OCI-LY7 (cell line): ENCODE measurements around the gene KIFC3. TPM values are rescaled to one million over a fixed set of nuclear protein-coding genes. Genes with fewer than 3 reads are reported as not detected.

Source experiments
- BruUV-seq: library from RNA; stranded (reverse); fragments of 400-500 nt; replicated peaks from 2 replicates; lab custom pipeline; 2021; lab: Mats Ljungman, UMichigan
- CTCF ChIA-PET: fragments of 300-600 bp; sonication (Branson Sonifier 250); formaldehyde crosslinking; loops from one replicate; lab custom pipeline; 2022; ENCODE audit warnings: antibody characterized with exemption; ENCODE audit not compliant: unreplicated experiment; lab: Charles Lee
- POLR2A ChIA-PET: fragments of 300-600 bp; sonication (Branson Sonifier 250); formaldehyde crosslinking; loops from one replicate; lab custom pipeline; 2022; ENCODE audit warnings: antibody characterized with exemption; lab: Charles Lee
- DNase-seq: peaks from one replicate; pipeline ENCODE4 v3.0.0-alpha.2; 2015; ENCODE audit warnings: low spot score
- H2AFZ ChIP-seq: fragments of 200-600 bp; sonication (generic), shearing (Covaris generic); 2 replicates; pipeline ENCODE4 v1.6.1; 2014; ENCODE audit warnings: mild to moderate bottlenecking, antibody characterized with exemption, low read length, moderate library complexity
- H3K27ac ChIP-seq: fragments of 200-600 bp; sonication (generic); 2 replicates; pipeline ENCODE4 v1.5.1; 2014; ENCODE audit warnings: mixed run types, low read depth, mild to moderate bottlenecking, moderate library complexity, low read length, inconsistent platforms; ENCODE audit not compliant: poor library complexity, severe bottlenecking
- H3K36me3 ChIP-seq: fragments of 200-600 bp; sonication (generic); 2 replicates; pipeline ENCODE4 v1.6.1; 2014; ENCODE audit warnings: mild to moderate bottlenecking, antibody characterized with exemption, low read length, moderate library complexity, mixed read lengths; ENCODE audit not compliant: insufficient read depth
- H3K4me1 ChIP-seq: fragments of 200-600 bp; sonication (generic); 2 replicates; pipeline ENCODE4 v1.5.1; 2014; ENCODE audit warnings: mild to moderate bottlenecking, low read length; ENCODE audit not compliant: insufficient read depth, poor library complexity, severe bottlenecking
- H3K4me2 ChIP-seq: fragments of 200-600 bp; sonication (generic); 2 replicates; pipeline ENCODE4 v1.6.1; 2014; ENCODE audit warnings: mild to moderate bottlenecking, low read length
- H3K4me3 ChIP-seq: fragments of 200-600 bp; sonication (generic); 2 replicates; pipeline ENCODE4 v1.5.1; 2014; ENCODE audit warnings: mild to moderate bottlenecking, low read depth, low read length; ENCODE audit not compliant: poor library complexity, severe bottlenecking
- H3K79me2 ChIP-seq: fragments of 200-600 bp; sonication (generic); 2 replicates; pipeline ENCODE4 v1.6.1; 2016; ENCODE audit warnings: low read depth, mild to moderate bottlenecking, low read length, moderate library complexity, mixed read lengths; ENCODE audit not compliant: insufficient read depth
- H3K9me2 ChIP-seq: fragments of 200-600 bp; sonication (generic); 2 replicates; pipeline ENCODE4 v1.6.1; 2016; ENCODE audit warnings: mild to moderate bottlenecking, low read length, mixed read lengths; ENCODE audit not compliant: insufficient read depth
- H3K9me3 ChIP-seq: fragments of 200-600 bp; sonication (generic); 2 replicates; pipeline ENCODE4 v1.6.1; 2014; ENCODE audit warnings: mild to moderate bottlenecking, mixed run types, low read length, mixed read lengths
- H4K20me1 ChIP-seq: fragments of 200-600 bp; sonication (generic); 2 replicates; pipeline ENCODE4 v1.6.1; 2014; ENCODE audit warnings: mild to moderate bottlenecking, antibody characterized with exemption, low read length, moderate library complexity, mixed read lengths; ENCODE audit not compliant: insufficient read depth
- CTCF ChIP-seq: fragments of 200-600 bp; sonication (generic); conservative IDR thresholded peaks from 2 replicates; pipeline ENCODE4 v1.5.1; 2014; ENCODE audit warnings: mild to moderate bottlenecking, antibody characterized with exemption, low read length, moderate library complexity, mixed read lengths
- EZH2phosphoT487 ChIP-seq: fragments of 200-600 bp; sonication (generic); IDR thresholded peaks from 2 replicates; pipeline ENCODE4 v1.6.1; 2018; ENCODE audit warnings: low read depth, borderline replicate concordance, mild to moderate bottlenecking, mixed run types, antibody characterized with exemption, low read length, moderate library complexity, mixed read lengths
- intact Hi-C: fragments of 100-400 bp; cut with micrococcal nuclease; formaldehyde crosslinking; loops from one replicate; pipeline ENCODE4 v1.10.0; 2022; ENCODE audit not compliant: unreplicated experiment
- total RNA-seq, 2 experiments: library from RNA; depleted of rRNA in 1 of 2; stranded (reverse); fragments of >200 nt in 1 of 2; shearing (Covaris generic) in 1 of 2; gene quantifications; 2 replicates each; pipeline ENCODE4 v1.2.3, GENCODE V29; 2014 to 2022

The KIFC3 gene
- total RNA-seq, 2 experiments from 2014 or later = 0.61 TPM; not detected in 1

- peak overlapping the region; percentile 86 for H3K4me3 ChIP-seq
- H3K9me3 ChIP-seq = no peaks in the 10 kb centered on the region
- peak overlapping the region; percentile 93 for H3K4me2 ChIP-seq
- H3K9me2 ChIP-seq = no peaks in the 10 kb centered on the region
- TSS peak; percentile 92 for BruUV-seq
- no peaks in the 10 kb centered on the region for H4K20me1 ChIP-seq
- H3K27ac ChIP-seq = peak overlapping the region; percentile 21
- peaks cover 9% of the 10 kb centered on the region; the same call in 1 of the 2 replicates for H3K36me3 ChIP-seq
- CTCF ChIA-PET = interaction anchor here (0.6 to 0.8 kb wide), 3 partner anchors 31 to 1407 kb away, joined by 3 to 8 read pairs (median 4); no protein-coding TSS in a partner anchor
- POLR2A ChIA-PET = interaction anchor here (0.5 to 2.0 kb wide), 5 partner anchors 11 to 464 kb away, joined by 3 to 9 read pairs (median 4); no protein-coding TSS in a partner anchor
- peaks cover 16% of the 10 kb centered on the region for H3K4me1 ChIP-seq
- no peaks in the 10 kb centered on the region for H3K79me2 ChIP-seq
- DNase-seq = peak; percentile 100
- TF ChIP-seq CTCF (no peak), EZH2phosphoT487 (no peak)
- H2AFZ ChIP-seq = peak overlapping the region; percentile 95
- intact Hi-C loops = loop anchor here (2.0 kb wide), 2 partner anchors 266 to 288 kb away; partner anchors contain the start of genes CIAPIN1, COQ9, USB1 and ZNF319
Measured at GRCh38 chr16:57734925-57735754, 67.2 kb downstream of the KIFC3 start.

- no peaks in the 10 kb centered on the region for H3K9me2 ChIP-seq
- no TSS peak for BruUV-seq
- H2AFZ ChIP-seq = peak overlapping the region; percentile 95
- H3K27ac ChIP-seq = peak overlapping the region; percentile 21
- H3K4me2 ChIP-seq = peak overlapping the region; percentile 88
- peak overlapping the region; percentile 86 for H3K4me3 ChIP-seq
- ChIA-PET POLR2A (no interaction called here), CTCF (no interaction called here)
- H3K4me1 ChIP-seq = peaks cover 16% of the 10 kb centered on the region
- no peaks in the 10 kb centered on the region for H4K20me1 ChIP-seq
- intact Hi-C loops = loop anchor here (2.0 kb wide), 2 partner anchors 266 to 288 kb away; partner anchors contain the start of genes CIAPIN1, COQ9, USB1 and ZNF319
- H3K9me3 ChIP-seq = no peaks in the 10 kb centered on the region
- no peaks in the 10 kb centered on the region for H3K79me2 ChIP-seq
- TF ChIP-seq CTCF (no peak), EZH2phosphoT487 (no peak)
- peaks cover 9% of the 10 kb centered on the region; the same call in 1 of the 2 replicates for H3K36me3 ChIP-seq
- DNase-seq = no peak
Measured at GRCh38 chr16:57734308-57734924, 67.9 kb downstream of the KIFC3 start.
